GM12872 (cell line): ENCODE results near the gene HOXB13.

Experiments used
- CTCF ChIP-seq: IDR thresholded peaks from 3 replicates; pipeline ENCODE4 v1.5.1; 2011; ENCODE audit warnings: low read depth, mild to moderate bottlenecking, low read length, moderate library complexity; ENCODE audit not compliant: insufficient read depth

HOXB13 gene

GRCh38 chr17:48701864-48702532, 26.6 kb downstream of the HOXB13 start:
- no peak for TF ChIP-seq CTCF

GRCh38 chr17:48693178-48693577, 35.4 kb downstream of the HOXB13 start:
- TF ChIP-seq CTCF = no peak

GRCh38 chr17:48692049-48692448, 36.5 kb downstream of the HOXB13 start:
- no peak for TF ChIP-seq CTCF

- TF ChIP-seq CTCF = no peak
These were observed 37.9 kb downstream of the HOXB13 start for GRCh38 chr17:48690655-48691054.

- no peak for TF ChIP-seq CTCF
These were observed 46.9 kb downstream of the HOXB13 start for GRCh38 chr17:48681609-48682008.

- TF ChIP-seq CTCF = no peak
These were observed 49.0 kb downstream of the HOXB13 start for GRCh38 chr17:48679385-48680096.

- TF ChIP-seq CTCF = peak; percentile 98
These were observed 50.2 kb downstream of the HOXB13 start for GRCh38 chr17:48678141-48678971.
